ENCODE measurements around the gene SMPX.

Gene SMPX

DNA sequence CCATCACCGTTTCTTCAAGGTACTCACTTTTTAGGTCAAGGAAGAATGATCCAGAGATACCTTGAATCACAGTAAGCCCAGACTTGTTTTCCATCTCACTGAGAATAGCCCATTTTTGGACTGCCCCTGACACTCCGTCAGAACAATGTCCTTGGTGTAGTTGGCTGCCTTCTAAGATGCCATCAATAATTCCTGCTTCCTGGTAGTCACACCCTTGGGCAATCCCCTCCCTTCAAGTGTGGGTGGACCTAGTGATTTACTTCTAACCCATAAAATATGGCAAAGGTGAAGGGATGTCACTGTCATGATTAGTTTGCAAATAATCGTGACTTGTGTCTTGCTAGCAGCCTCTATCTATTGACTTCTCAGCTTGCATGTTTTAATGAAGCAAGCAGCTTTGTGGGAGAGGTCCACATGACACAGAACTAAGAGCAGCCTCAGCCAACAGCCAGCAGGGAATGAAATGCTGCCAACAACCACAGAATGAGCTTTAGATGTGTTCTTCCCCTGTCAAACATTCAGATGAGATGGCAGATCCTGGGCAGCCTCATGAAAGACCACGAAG, 79.8 kb downstream of the SMPX start:
- TF ChIP-seq, protein P1, sequence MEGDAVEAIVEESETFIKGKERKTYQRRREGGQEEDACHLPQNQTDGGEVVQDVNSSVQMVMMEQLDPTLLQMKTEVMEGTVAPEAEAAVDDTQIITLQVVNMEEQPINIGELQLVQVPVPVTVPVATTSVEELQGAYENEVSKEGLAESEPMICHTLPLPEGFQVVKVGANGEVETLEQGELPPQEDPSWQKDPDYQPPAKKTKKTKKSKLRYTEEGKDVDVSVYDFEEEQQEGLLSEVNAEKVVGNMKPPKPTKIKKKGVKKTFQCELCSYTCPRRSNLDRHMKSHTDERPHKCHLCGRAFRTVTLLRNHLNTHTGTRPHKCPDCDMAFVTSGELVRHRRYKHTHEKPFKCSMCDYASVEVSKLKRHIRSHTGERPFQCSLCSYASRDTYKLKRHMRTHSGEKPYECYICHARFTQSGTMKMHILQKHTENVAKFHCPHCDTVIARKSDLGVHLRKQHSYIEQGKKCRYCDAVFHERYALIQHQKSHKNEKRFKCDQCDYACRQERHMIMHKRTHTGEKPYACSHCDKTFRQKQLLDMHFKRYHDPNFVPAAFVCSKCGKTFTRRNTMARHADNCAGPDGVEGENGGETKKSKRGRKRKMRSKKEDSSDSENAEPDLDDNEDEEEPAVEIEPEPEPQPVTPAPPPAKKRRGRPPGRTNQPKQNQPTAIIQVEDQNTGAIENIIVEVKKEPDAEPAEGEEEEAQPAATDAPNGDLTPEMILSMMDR (IDR thresholded peaks at IDR 0.05; ENCODE audit: low read depth, low read length, missing control alignments), result no peak
- no peak overlapping the region for H3K4me3 ChIP-seq (ENCODE audit: low read depth, low read length)
- no peak for DNase-seq (ENCODE audit: low read depth)

DNA sequence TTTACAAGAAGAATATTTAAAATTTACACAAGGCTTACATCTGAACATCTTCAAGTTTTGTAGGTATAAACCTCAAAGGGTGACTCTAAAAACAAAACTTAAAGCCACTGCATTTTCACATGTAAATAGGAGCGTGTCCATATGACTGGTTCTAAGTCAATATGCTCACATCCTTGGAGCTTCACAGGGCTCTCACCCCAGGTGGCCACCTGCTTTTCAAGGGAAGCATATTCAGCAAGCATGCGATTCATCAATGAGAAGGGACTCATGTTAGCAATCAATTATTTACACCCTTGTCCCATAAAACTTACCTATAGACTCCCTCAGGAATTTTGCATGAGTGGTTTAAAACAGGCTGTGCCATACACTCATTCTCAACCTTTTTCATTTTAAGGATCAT, 82.0 kb downstream of the SMPX start:
- DNase-seq (ENCODE audit: low read depth), result no peak
- H3K4me3 ChIP-seq (ENCODE audit: low read depth, low read length), result no peak overlapping the region
- TF ChIP-seq, protein P1 (IDR thresholded peaks at IDR 0.05; ENCODE audit: low read depth, low read length, missing control alignments), result no peak

DNA sequence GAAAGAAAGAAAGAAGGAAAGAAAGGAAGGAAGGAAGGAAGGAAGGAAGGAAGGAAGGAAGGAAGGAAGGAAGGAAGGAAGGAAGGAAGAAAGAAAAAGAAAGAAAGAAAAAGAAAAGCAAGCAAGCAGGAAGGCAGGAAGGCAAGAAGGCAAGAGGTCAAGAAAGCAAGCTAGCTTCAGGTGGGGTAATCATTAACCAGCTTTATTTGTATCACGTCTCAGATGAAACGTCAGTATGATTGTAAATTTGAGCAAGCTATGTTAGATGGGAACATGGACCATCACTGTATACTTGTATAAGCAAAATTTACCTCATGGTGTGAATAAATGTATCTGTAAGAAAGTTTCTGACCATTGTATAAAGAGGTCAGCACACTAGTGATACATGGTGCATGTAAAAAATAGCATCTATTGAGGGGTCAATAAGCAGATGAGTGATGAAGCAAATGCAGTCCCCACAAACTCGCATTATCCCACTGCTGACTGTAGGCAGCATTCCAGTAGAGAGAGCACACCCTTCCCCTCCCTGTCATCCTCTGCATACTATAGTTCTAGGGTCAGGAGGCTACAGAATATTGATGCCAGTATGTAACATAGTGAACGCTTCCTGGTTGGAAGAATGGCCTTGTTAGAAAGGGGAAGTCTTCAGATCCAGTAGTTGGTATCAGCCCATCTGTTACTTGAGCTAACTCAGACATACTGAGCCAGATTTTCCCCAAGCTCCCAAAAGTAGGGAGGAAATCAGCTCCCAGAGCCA, 83.3 kb downstream of the SMPX start:
- H3K4me3 ChIP-seq (ENCODE audit: low read depth, low read length), result no peak overlapping the region
- TF ChIP-seq, protein P1 (IDR thresholded peaks at IDR 0.05; ENCODE audit: low read depth, low read length, missing control alignments), result no peak
- DNase-seq (ENCODE audit: low read depth), result no peak

DNA sequence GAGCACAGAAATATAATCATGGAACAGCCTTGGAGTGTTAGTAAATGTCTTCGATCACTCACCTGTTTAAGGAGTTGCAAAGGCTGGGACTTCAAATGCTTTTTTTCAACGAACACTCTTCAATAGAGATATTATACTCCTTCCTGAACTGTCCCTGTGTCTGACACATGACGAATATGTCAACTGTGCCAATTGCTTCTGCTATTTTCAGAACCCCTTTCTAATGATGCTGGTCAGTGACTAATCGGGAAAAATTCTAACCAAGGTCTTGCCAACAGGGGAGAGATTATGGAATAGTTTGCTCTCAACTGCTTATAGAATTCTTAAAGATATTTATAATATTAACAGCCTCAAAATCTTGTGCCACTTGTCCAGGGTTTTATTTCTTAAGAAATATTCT, 91.2 kb downstream of the SMPX start:
- TF ChIP-seq, protein P1 (IDR thresholded peaks at IDR 0.05; ENCODE audit: low read depth, low read length, missing control alignments), result no peak
- H3K4me3 ChIP-seq (ENCODE audit: low read depth, low read length), result no peak overlapping the region
- DNase-seq (ENCODE audit: low read depth), result no peak

DNA sequence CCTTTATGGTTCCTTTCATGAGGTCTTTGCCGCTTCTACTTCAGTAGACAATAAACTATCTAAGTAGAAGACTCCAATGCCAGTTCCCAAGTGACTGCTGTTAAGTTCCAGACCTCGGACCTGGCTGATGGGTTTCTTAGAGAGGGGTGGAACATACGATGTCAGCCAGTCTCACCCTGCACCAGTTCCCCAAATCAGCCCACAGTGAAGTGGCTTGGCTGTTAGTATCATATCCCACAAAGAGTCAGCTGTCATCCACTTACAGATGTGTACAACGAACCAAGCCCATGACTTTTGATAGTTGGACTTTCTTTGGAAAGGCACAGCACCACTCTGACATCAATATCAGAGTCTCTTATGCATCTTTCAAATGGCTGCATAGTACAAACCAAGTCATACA, 91.7 kb downstream of the SMPX start:
- no peak for DNase-seq (ENCODE audit: low read depth)
- H3K4me3 ChIP-seq (ENCODE audit: low read depth, low read length), result no peak overlapping the region
- TF ChIP-seq, protein P1 (IDR thresholded peaks at IDR 0.05; ENCODE audit: low read depth, low read length, missing control alignments), result no peak

DNA sequence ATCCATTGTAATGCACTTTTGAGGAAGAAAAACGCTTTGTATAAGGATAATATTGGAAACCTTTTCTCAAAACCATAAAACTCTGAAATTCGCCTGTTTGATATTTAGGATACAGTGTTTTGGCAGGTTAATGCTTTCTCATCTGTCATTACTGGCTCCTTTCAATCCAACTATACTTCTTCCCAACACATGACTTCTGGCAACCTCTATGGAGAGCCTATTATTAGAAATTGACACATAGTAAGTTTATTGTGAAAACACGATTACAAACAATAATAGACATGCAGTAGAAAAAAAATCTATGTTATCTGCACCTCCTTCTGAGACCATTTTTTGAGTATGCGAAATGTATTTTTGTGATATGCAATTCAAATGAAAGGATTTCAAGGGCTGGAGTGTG, 95.2 kb downstream of the SMPX start:
- TF ChIP-seq, protein P1 (IDR thresholded peaks at IDR 0.05; ENCODE audit: low read depth, low read length, missing control alignments), result no peak
- no peak overlapping the region for H3K4me3 ChIP-seq (ENCODE audit: low read depth, low read length)
- DNase-seq (ENCODE audit: low read depth), result no peak

DNA sequence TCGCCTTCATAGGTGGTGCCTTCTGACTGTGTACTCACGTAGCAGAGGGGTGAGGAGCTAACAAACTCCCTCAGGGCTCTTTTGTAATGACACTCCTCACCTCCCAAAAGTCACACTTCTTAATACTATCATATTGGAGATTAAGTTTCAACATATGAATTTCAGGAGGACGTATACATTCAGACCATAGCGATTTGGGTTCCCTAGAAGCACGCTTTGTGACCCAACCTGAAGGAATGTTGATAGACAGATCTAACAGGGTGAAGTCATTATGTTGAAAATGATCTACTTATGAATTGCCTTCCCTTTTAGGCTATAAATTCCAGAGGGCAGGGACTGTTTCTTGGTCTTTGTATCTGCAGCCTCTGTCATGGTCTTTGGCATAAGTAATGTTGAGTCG, 96.6 kb downstream of the SMPX start:
- TF ChIP-seq, protein P1 (IDR thresholded peaks at IDR 0.05; ENCODE audit: low read depth, low read length, missing control alignments), result no peak
- no peak for DNase-seq (ENCODE audit: low read depth)
- H3K4me3 ChIP-seq (ENCODE audit: low read depth, low read length), result no peak overlapping the region

Data from GM12864 (cell line).